KMS-11 (cell line): ENCODE measurements around the gene PKD1L1.

Experiments used
- H2AFZ ChIP-seq: fragments of 200-600 bp; sonication (generic); 2 replicates; pipeline ENCODE4 v1.6.1; 2016; ENCODE audit warnings: antibody characterized with exemption, mixed run types, low read depth
- H3K27ac ChIP-seq: fragments of 200-600 bp; sonication (generic); 2 replicates; pipeline ENCODE4 v1.6.1; 2016; ENCODE audit warnings: mild to moderate bottlenecking, mixed run types
- H3K27me3 ChIP-seq: fragments of 200-600 bp; sonication (generic); 2 replicates; pipeline ENCODE4 v1.6.1; 2017; ENCODE audit warnings: mild to moderate bottlenecking, low read depth, mixed run types, moderate library complexity; ENCODE audit not compliant: insufficient read depth
- H3K36me3 ChIP-seq: fragments of 200-600 bp; sonication (generic); 2 replicates; pipeline ENCODE4 v1.6.1; 2017; ENCODE audit warnings: mild to moderate bottlenecking, mixed run types; ENCODE audit not compliant: insufficient read depth
- H3K4me1 ChIP-seq: fragments of 200-600 bp; sonication (generic); 2 replicates; pipeline ENCODE4 v1.6.1; 2016; ENCODE audit warnings: mild to moderate bottlenecking, low read depth, mixed run types; ENCODE audit not compliant: poor library complexity, severe bottlenecking
- H3K4me2 ChIP-seq: fragments of 200-600 bp; sonication (generic); 2 replicates; pipeline ENCODE4 v1.7.0; 2016; ENCODE audit warnings: mild to moderate bottlenecking, mixed run types
- H3K4me3 ChIP-seq: fragments of 200-600 bp; sonication (generic); IDR thresholded peaks from 2 replicates; pipeline ENCODE4 v1.6.1; 2017; ENCODE audit warnings: low read depth, low read length, mixed read lengths; ENCODE audit not compliant: insufficient read depth
- H3K79me2 ChIP-seq: fragments of 200-600 bp; sonication (generic); 2 replicates; pipeline ENCODE4 v1.6.1; 2016; ENCODE audit warnings: low read depth, mixed run types; ENCODE audit not compliant: insufficient read depth
- H3K9ac ChIP-seq: fragments of 200-600 bp; sonication (generic); 2 replicates; pipeline ENCODE4 v1.6.1; 2016; ENCODE audit warnings: mild to moderate bottlenecking, mixed run types
- H4K20me1 ChIP-seq: fragments of 200-600 bp; sonication (generic); 2 replicates; pipeline ENCODE4 v1.6.1; 2016; ENCODE audit warnings: mild to moderate bottlenecking, mixed run types; ENCODE audit not compliant: insufficient read depth
- TF ChIP-seq, protein P1 (sequence below): fragments of 200-600 bp; sonication (generic); conservative IDR thresholded peaks from 2 replicates; pipeline ENCODE4 v1.6.1; 2017; ENCODE audit warnings: low read depth, mild to moderate bottlenecking, antibody characterized with exemption, low read length, moderate library complexity, mixed read lengths

Gene PKD1L1

GRCh38 chr7:47817917-47818316, 130.3 kb downstream of the PKD1L1 start:
- H2AFZ ChIP-seq: no peak overlapping the region
- no peaks in the 10 kb centered on the region for H3K4me1 ChIP-seq
- H3K4me3 ChIP-seq: no peak overlapping the region
- no peak overlapping the region for H3K4me2 ChIP-seq
- H4K20me1 ChIP-seq: no peaks in the 10 kb centered on the region
- H3K79me2 ChIP-seq: no peaks in the 10 kb centered on the region
- TF ChIP-seq, protein P1, sequence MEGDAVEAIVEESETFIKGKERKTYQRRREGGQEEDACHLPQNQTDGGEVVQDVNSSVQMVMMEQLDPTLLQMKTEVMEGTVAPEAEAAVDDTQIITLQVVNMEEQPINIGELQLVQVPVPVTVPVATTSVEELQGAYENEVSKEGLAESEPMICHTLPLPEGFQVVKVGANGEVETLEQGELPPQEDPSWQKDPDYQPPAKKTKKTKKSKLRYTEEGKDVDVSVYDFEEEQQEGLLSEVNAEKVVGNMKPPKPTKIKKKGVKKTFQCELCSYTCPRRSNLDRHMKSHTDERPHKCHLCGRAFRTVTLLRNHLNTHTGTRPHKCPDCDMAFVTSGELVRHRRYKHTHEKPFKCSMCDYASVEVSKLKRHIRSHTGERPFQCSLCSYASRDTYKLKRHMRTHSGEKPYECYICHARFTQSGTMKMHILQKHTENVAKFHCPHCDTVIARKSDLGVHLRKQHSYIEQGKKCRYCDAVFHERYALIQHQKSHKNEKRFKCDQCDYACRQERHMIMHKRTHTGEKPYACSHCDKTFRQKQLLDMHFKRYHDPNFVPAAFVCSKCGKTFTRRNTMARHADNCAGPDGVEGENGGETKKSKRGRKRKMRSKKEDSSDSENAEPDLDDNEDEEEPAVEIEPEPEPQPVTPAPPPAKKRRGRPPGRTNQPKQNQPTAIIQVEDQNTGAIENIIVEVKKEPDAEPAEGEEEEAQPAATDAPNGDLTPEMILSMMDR: no peak
- no peak overlapping the region for H3K27ac ChIP-seq
- H3K36me3 ChIP-seq: no peaks in the 10 kb centered on the region
- H3K27me3 ChIP-seq: no peaks in the 10 kb centered on the region
- H3K9ac ChIP-seq: no peak overlapping the region

- no peaks in the 10 kb centered on the region for H3K79me2 ChIP-seq
- TF ChIP-seq, protein P1: no peak
- no peaks in the 10 kb centered on the region for H3K27me3 ChIP-seq
- H3K27ac ChIP-seq: no peak overlapping the region
- no peaks in the 10 kb centered on the region for H3K4me1 ChIP-seq
- no peak overlapping the region for H3K4me2 ChIP-seq
- no peak overlapping the region for H2AFZ ChIP-seq
- no peak overlapping the region for H3K4me3 ChIP-seq
- no peaks in the 10 kb centered on the region for H3K36me3 ChIP-seq
- H3K9ac ChIP-seq: no peak overlapping the region
- no peaks in the 10 kb centered on the region for H4K20me1 ChIP-seq
Measured at GRCh38 chr7:47816647-47817046, 131.6 kb downstream of the PKD1L1 start.

DNA sequence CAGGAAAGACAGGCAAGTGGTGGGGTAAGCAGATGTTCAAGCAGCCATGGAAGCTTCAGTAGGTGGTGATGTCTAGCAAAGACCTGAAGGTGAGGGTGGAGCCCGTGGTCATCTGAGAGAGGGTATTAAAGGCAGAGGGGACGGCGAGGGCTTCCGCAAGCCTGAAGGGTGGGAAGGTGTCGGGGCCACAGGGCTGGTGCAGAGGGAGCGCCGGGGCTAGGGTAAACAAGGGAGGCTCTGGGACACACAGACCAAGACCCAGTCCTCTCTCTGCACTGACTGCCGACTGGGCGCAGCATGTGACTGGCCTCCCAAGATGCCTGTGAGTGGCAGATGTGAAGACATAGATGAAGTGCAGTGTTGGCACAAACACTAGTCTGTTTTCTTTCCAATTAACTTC, 132.4 kb downstream of the PKD1L1 start:
- H3K4me3 ChIP-seq: no peak overlapping the region
- no peaks in the 10 kb centered on the region for H4K20me1 ChIP-seq
- H3K79me2 ChIP-seq: no peaks in the 10 kb centered on the region
- H3K4me2 ChIP-seq: no peak overlapping the region
- H3K9ac ChIP-seq: no peak overlapping the region
- no peaks in the 10 kb centered on the region for H3K4me1 ChIP-seq
- H3K27ac ChIP-seq: no peak overlapping the region
- TF ChIP-seq, protein P1: no peak
- no peaks in the 10 kb centered on the region for H3K36me3 ChIP-seq
- no peak overlapping the region for H2AFZ ChIP-seq
- H3K27me3 ChIP-seq: no peaks in the 10 kb centered on the region

DNA sequence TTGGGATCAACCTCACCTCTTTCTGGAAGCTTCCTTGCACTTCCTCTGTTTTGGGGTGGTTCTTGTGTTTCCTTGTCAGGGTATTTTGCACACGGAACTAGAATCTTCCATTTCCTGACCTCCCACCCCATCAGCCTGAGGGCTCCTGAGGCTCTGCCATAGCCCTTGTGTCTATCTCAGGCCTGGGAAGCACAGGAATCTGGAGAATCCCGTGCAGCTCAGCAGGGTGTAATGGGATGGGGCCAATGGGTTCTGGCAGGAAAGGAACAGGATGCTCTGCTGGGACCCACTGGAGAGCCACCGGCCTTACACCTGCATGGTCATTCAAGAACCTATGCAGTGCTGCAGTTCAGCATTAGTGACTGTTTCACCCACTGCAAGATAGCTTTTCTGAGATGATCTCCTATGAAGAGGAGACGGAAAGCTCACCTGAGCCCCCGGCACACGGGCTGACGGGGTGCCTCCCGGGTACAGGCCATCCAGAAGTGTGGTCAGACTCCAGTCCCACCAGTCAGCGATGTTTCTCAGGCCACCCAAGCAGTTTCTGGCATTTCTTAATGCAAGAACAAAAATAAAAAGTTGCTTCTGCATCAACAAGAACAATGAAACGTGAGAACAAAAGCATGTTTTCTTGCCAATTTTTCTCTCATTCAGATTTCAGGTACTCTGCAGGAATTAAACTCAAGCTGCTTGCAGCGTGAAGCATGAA, 133.2 kb downstream of the PKD1L1 start:
- H3K9ac ChIP-seq: no peak overlapping the region
- H3K4me1 ChIP-seq: no peaks in the 10 kb centered on the region
- no peaks in the 10 kb centered on the region for H3K36me3 ChIP-seq
- no peaks in the 10 kb centered on the region for H4K20me1 ChIP-seq
- no peak overlapping the region for H3K4me3 ChIP-seq
- TF ChIP-seq, protein P1: no peak
- H3K4me2 ChIP-seq: no peak overlapping the region
- H2AFZ ChIP-seq: no peak overlapping the region
- no peaks in the 10 kb centered on the region for H3K79me2 ChIP-seq
- H3K27me3 ChIP-seq: no peaks in the 10 kb centered on the region
- H3K27ac ChIP-seq: no peak overlapping the region
